22Rv1 (cell line): ENCODE data around the gene CISD3.

Experiments used
- H3K27ac ChIP-seq: fragments of 450-650 bp; 2 replicates; pipeline ENCODE4 v1.5.1; 2017
- CTCF ChIP-seq: fragments of 450-650 bp; IDR thresholded peaks from 2 replicates; pipeline ENCODE4 v1.5.1; 2017; ENCODE audit warnings: mild to moderate bottlenecking
- ZFX ChIP-seq: fragments of 450-650 bp; IDR thresholded peaks from 2 replicates; pipeline ENCODE4 v1.6.1; 2017; ENCODE audit warnings: antibody characterized with exemption, borderline replicate concordance

Gene CISD3

GRCh38 chr17:38751808-38752307, 21.7 kb downstream of the CISD3 start:
- TF ChIP-seq CTCF, result no peak
- no peak for TF ChIP-seq ZFX
- H3K27ac ChIP-seq, result peak overlapping the region; percentile 99

DNA sequence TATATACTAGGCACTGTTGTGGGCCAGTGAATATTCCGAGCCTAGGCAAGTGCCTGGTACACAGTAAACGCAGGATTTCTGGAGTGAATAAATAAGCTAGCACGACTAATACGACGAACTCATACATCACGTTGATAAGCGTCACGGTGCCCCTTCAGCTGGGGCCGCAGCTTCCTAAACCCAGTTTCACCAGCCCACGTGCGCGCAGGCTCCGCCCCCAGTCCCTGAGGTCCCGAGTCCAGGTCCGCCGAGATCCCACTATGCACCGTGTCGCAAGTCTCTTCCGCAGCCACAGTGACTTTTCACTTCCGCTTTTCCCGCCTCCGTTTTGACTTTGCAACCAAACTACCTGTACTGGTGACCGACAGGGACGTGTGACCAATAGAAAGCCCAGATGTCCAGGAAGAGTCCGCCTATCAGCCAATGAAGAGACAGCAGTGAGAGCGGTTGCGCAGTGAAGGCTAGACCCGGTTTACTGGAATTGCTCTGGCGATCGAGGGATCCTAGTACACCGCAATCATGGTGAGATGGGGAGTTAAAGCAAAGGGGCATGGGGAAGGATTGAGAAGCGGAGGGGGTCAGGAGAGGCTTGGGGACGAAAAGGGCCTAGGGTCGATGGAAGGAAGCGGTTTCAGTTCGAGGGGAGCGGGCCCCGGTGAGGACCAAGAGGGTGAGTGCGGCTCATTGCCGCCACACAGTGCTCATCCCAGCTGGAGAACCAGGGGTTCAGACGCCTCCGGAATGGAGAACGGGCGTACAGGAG, 22.3 kb downstream of the CISD3 start, which contains the start of gene PSMB3:
PSMB3 (plus strand) TSS at position 434 of the 763 bp plus-strand sequence; CDS start at position 520, 86 bp downstream.
- TF ChIP-seq CTCF (no peak), ZFX (no peak)
- H3K27ac ChIP-seq, result peak within 1 kb of the TSS; percentile 99

GRCh38 chr17:38753071-38753506, 22.9 kb downstream of the CISD3 start:
- peak overlapping the region; percentile 99 for H3K27ac ChIP-seq
- TF ChIP-seq ZFX, result no peak

- no peak overlapping the region for H3K27ac ChIP-seq
- TF ChIP-seq ZFX (no peak), CTCF (peak; percentile 55)
Observed at GRCh38 chr17:38761612-38762011, 31.5 kb downstream of the CISD3 start.

GRCh38 chr17:38762231-38762630, 32.1 kb downstream of the CISD3 start:
- TF ChIP-seq ZFX (no peak), CTCF (no peak)
- H3K27ac ChIP-seq, result no peak overlapping the region

DNA sequence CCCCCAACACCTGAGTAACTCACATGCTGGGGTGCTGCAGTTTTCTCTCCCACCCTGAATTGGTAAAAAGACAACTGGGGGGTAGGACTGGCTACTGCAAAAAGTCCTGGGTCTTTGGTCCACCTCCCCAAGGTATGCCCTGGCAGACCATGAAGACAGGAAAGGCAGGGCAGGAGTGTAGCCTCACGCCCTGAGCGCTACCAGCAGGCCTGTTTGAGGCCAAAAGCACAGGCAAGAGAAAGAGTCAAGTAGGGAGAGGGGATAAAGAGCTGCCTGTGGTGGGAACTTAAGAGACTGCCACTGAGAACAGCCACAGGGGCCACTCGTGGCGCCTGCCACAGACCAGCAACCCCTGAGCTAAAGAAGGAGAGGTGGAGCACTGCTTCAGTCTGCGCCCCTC, 36.2 kb downstream of the CISD3 start:
- H3K27ac ChIP-seq, result no peak overlapping the region
- no peak for TF ChIP-seq ZFX
- TF ChIP-seq CTCF, result no peak

- peak overlapping the region; percentile 26; the same call in 1 of the 2 replicates for H3K27ac ChIP-seq
- TF ChIP-seq CTCF (no peak), ZFX (no peak)
Observed at GRCh38 chr17:38768417-38768816, 38.3 kb downstream of the CISD3 start.
